ENCODE measurements around the gene CEP95. TPM values are rescaled to one million over a fixed set of nuclear protein-coding genes. Genes with fewer than 3 reads are reported as not detected.
"Not testable (repeated sequence)": the region's sequence is repeated elsewhere in the genome, so short reads cannot be mapped to it uniquely, and the experiment has no call there.

Gene CEP95
- total RNA-seq, result 10 to 100 TPM in 3 of 4 donors, 1 to 10 TPM in 1; 6.5 to 18.8 (median 17.7) TPM

GRCh38 chr17:64506576-64507412 is at the start of gene CEP95:
Gene CEP95 (plus strand): TSS chr17:64506977. CDS start chr17:64507098, 121 bp downstream.
- TF ChIP-seq POLR2A (IDR thresholded peaks at IDR 0.05) (peak; percentile 82 to 83), CTCF (IDR thresholded peaks at IDR 0.05 in 4 of 5, conservative IDR thresholded peaks at IDR 0.05 in 1 of 5) (no peak)
- Histone ChIP-seq H3K4me1 (peaks cover 36 to 40% of the 10 kb centered on the region in 2 donors), H3K4me3 (peak within 1 kb of the TSS; percentile 89 to 98 (median 96)), H3K27ac (peak within 1 kb of the TSS; percentile 97 to 100 (median 99)), H3K9me3 (no peaks in the 10 kb centered on the region), H3K36me3 (peaks cover 7 to 57% of the 10 kb centered on the region in 2 donors), H3K27me3 (no peaks in the 10 kb centered on the region)
- in situ Hi-C loops (cut with MboI; ENCODE audit: low sequenced_read_pairs in 4 of 4), result loop anchor here in 2 of 4 donors (10.0 to 25.0 kb wide), 2 partner anchors 138 to 669 kb away; partner anchors contain the start of genes FTSJ3 (in 1 of the 2), PSMC5 (in 1 of the 2) and SMARCD2 (in 1 of the 2)
- peak; percentile 81 to 83 for ATAC-seq
- DNase-seq, result peak; percentile 94 to 97
- intact Hi-C loops (cut with DNase I; ENCODE audit: low total_unique reads), result loop anchor here (1.0 to 10.0 kb wide), 6 partner anchors 9 to 1056 kb away; partner anchors contain the start of genes AXIN2, FTSJ3, POLG2 and PSMC5

GRCh38 chr17:64457156-64457555 is 49.6 kb upstream of the CEP95 start:
- Histone ChIP-seq H3K4me3 (no peak overlapping the region), H3K9me3 (no peaks in the 10 kb centered on the region), H3K27ac (no peak overlapping the region), H3K27me3 (no peaks in the 10 kb centered on the region), H3K36me3 (no peaks in the 10 kb centered on the region), H3K4me1 (no peaks in the 10 kb centered on the region)
- DNase-seq, result no peak
- TF ChIP-seq POLR2A (IDR thresholded peaks at IDR 0.05) (no peak), CTCF (IDR thresholded peaks at IDR 0.05 in 4 of 5, conservative IDR thresholded peaks at IDR 0.05 in 1 of 5) (no peak)
- no peak for ATAC-seq
- in situ Hi-C loops (cut with MboI; ENCODE audit: low sequenced_read_pairs in 4 of 4) (no loop called here), intact Hi-C loops (cut with DNase I; ENCODE audit: low total_unique reads) (no loop called here)

- DNase-seq (no peak), ATAC-seq (no peak)
- no peaks in the 10 kb centered on the region for H3K27me3 ChIP-seq
- intact Hi-C loops (cut with DNase I; ENCODE audit: low total_unique reads) (no loop called here), in situ Hi-C loops (cut with MboI; ENCODE audit: low sequenced_read_pairs in 4 of 4) (no loop called here)
- TF ChIP-seq CTCF (IDR thresholded peaks at IDR 0.05 in 4 of 5, conservative IDR thresholded peaks at IDR 0.05 in 1 of 5), result no peak
- no peaks in the 10 kb centered on the region for H3K9me3 ChIP-seq
- H3K27ac ChIP-seq, result no peak overlapping the region
- H3K36me3 ChIP-seq, result no peaks in the 10 kb centered on the region
- no peak overlapping the region for H3K4me3 ChIP-seq
- H3K4me1 ChIP-seq, result no peaks in the 10 kb centered on the region
Measured at GRCh38 chr17:64458756-64459155, 48.0 kb upstream of the CEP95 start.

GRCh38 chr17:64459284-64459747 is 47.5 kb upstream of the CEP95 start:
- TF ChIP-seq POLR2A (IDR thresholded peaks at IDR 0.05) (no peak), CTCF (IDR thresholded peaks at IDR 0.05 in 4 of 5, conservative IDR thresholded peaks at IDR 0.05 in 1 of 5) (no peak)
- DNase-seq (no peak), ATAC-seq (no peak)
- no peaks in the 10 kb centered on the region for H3K9me3 ChIP-seq
- no peak overlapping the region for H3K4me3 ChIP-seq
- in situ Hi-C loops (cut with MboI; ENCODE audit: low sequenced_read_pairs in 4 of 4), result no loop called here
- no peak overlapping the region for H3K27ac ChIP-seq
- H3K36me3 ChIP-seq, result no peaks in the 10 kb centered on the region
- no peaks in the 10 kb centered on the region for H3K4me1 ChIP-seq
- intact Hi-C loops (cut with DNase I; ENCODE audit: low total_unique reads), result no loop called here
- no peaks in the 10 kb centered on the region for H3K27me3 ChIP-seq

- ATAC-seq; intact Hi-C loops (cut with DNase I; ENCODE audit: low total_unique reads); H3K27ac ChIP-seq; H3K4me3 ChIP-seq; H3K27me3 ChIP-seq; H3K36me3 ChIP-seq; in situ Hi-C loops (cut with MboI; ENCODE audit: low sequenced_read_pairs in 4 of 4); H3K4me1 ChIP-seq; DNase-seq; H3K9me3 ChIP-seq: not testable (repeated sequence)
Measured at GRCh38 chr17:64459818-64460217, 47.0 kb upstream of the CEP95 start.
